ENCODE measurements around the gene MNAT1. TPM values are rescaled to one million over a fixed set of nuclear protein-coding genes. Genes with fewer than 3 reads are reported as not detected.

Gene MNAT1
- total and polyA plus RNA-seq, 2 experiments from 2014 or later: 22.2 to 55.2 TPM

DNA sequence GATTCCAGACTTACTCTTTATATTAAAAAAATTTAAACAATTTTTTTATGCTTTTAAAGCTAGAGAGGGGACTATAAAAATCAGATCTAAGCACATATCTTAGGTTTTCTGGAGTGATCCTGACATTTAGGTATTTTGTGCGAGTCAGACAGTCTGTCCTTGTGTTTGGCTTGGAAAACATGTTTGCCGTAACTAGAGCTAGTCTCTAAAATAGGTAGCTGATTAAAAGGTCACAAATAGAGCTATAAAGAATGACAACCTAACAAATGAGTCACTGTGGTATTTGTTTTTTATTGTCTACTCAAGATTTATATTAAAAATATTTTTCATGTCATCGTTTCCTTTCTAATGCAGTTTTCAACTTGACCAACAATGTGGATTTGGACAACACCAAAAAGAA, 73.4 kb downstream of the MNAT1 start:
- Histone ChIP-seq H3K4me3 (no peak overlapping the region), H3K27ac (no peak overlapping the region), H3K4me1 (ENCODE audit: low read depth) (no peaks in the 10 kb centered on the region), H3K9me3 (ENCODE audit: low read depth) (no peaks in the 10 kb centered on the region), H3K27me3 (no peaks in the 10 kb centered on the region), H3K36me3 (peaks cover 6% of the 10 kb centered on the region)
- no peak for DNase-seq (ENCODE audit: low read depth in 1 of 2, low spot score in 1 of 2)
- TF ChIP-seq CTCF (IDR thresholded peaks at IDR 0.05; ENCODE audit: low read depth, low read length): no peak

- no peak for DNase-seq (ENCODE audit: low read depth in 1 of 2, low spot score in 1 of 2)
- Histone ChIP-seq H3K4me3 (no peak overlapping the region), H3K36me3 (peaks cover 15% of the 10 kb centered on the region), H3K9me3 (ENCODE audit: low read depth) (no peaks in the 10 kb centered on the region), H3K27me3 (no peaks in the 10 kb centered on the region), H3K4me1 (ENCODE audit: low read depth) (no peaks in the 10 kb centered on the region), H3K27ac (no peak overlapping the region)
- no peak for TF ChIP-seq CTCF (IDR thresholded peaks at IDR 0.05; ENCODE audit: low read depth, low read length)
Observed at GRCh38 chr14:60812987-60813386, 78.4 kb downstream of the MNAT1 start.

GRCh38 chr14:60815371-60815770, 80.8 kb downstream of the MNAT1 start:
- H3K27ac ChIP-seq: no peak overlapping the region
- no peaks in the 10 kb centered on the region for H3K4me1 ChIP-seq (ENCODE audit: low read depth)
- H3K27me3 ChIP-seq: no peaks in the 10 kb centered on the region
- no peak for TF ChIP-seq CTCF (IDR thresholded peaks at IDR 0.05; ENCODE audit: low read depth, low read length)
- peaks cover 21% of the 10 kb centered on the region for H3K36me3 ChIP-seq
- DNase-seq (ENCODE audit: low read depth in 1 of 2, low spot score in 1 of 2): no peak
- H3K9me3 ChIP-seq (ENCODE audit: low read depth): no peaks in the 10 kb centered on the region
- no peak overlapping the region for H3K4me3 ChIP-seq

DNA sequence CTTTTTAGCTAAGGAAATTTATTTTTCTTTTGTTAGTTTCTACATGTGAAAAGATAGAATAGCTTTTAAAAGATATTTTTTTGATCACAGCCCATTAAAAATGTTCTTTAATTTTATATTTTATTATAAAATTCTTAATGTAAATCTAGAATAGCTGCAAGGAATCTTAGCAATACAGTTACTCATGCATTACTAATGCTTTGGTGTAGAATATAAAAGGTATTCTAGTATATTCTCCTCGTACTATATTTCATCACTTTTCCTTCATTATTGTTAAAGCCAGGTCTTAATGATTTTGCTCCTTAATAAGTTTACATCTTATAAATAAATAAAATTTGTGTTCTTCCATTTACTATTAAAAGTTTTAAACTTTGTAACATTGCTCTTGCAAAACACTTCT, 82.6 kb downstream of the MNAT1 start:
- DNase-seq (ENCODE audit: low read depth in 1 of 2, low spot score in 1 of 2): no peak
- H3K27ac ChIP-seq: no peak overlapping the region
- H3K36me3 ChIP-seq: peaks cover 25% of the 10 kb centered on the region
- no peaks in the 10 kb centered on the region for H3K9me3 ChIP-seq (ENCODE audit: low read depth)
- H3K4me1 ChIP-seq (ENCODE audit: low read depth): no peaks in the 10 kb centered on the region
- H3K4me3 ChIP-seq: no peak overlapping the region
- H3K27me3 ChIP-seq: no peaks in the 10 kb centered on the region
- TF ChIP-seq CTCF (IDR thresholded peaks at IDR 0.05; ENCODE audit: low read depth, low read length): no peak

GRCh38 chr14:60819575-60819974, 85.0 kb downstream of the MNAT1 start:
- Histone ChIP-seq H3K4me1 (ENCODE audit: low read depth) (peaks cover under 1% of the 10 kb centered on the region), H3K27me3 (no peaks in the 10 kb centered on the region), H3K4me3 (no peak overlapping the region), H3K36me3 (peaks cover 16% of the 10 kb centered on the region), H3K9me3 (ENCODE audit: low read depth) (no peaks in the 10 kb centered on the region), H3K27ac (no peak overlapping the region)
- TF ChIP-seq CTCF (IDR thresholded peaks at IDR 0.05; ENCODE audit: low read depth, low read length): no peak
- no peak for DNase-seq (ENCODE audit: low read depth in 1 of 2, low spot score in 1 of 2)

DNA sequence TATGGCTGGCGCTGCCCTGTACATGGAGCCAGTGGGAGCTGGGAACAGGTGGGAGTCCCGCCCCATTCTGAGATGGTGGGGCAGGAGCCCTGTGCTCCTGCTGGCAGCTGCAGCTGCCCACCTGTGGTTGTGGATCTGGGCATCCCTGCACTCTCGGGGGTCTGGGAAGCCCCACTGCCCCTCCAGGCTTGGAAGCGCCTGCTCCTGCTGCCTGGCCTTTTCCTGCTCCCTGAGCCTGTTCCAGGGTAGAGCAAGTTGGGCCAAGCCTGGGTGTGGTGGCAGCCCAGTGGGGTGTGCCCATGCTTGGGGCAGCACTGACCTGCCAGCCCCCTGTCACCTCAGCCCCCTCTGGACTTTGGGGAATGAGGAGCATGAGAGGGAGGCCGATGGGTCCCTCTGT, 104.0 kb downstream of the MNAT1 start:
- no peak for DNase-seq (ENCODE audit: low read depth in 1 of 2, low spot score in 1 of 2)

More for the DNA sequence above, 104.0 kb downstream of the MNAT1 start:
- Histone ChIP-seq H3K27ac (no peak overlapping the region), H3K4me1 (ENCODE audit: low read depth) (no peaks in the 10 kb centered on the region), H3K36me3 (no peaks in the 10 kb centered on the region), H3K27me3 (no peaks in the 10 kb centered on the region), H3K4me3 (no peak overlapping the region), H3K9me3 (ENCODE audit: low read depth) (no peaks in the 10 kb centered on the region)
- TF ChIP-seq CTCF (IDR thresholded peaks at IDR 0.05; ENCODE audit: low read depth, low read length): no peak
